ENCODE data around the gene RBMS1.

Gene RBMS1

DNA sequence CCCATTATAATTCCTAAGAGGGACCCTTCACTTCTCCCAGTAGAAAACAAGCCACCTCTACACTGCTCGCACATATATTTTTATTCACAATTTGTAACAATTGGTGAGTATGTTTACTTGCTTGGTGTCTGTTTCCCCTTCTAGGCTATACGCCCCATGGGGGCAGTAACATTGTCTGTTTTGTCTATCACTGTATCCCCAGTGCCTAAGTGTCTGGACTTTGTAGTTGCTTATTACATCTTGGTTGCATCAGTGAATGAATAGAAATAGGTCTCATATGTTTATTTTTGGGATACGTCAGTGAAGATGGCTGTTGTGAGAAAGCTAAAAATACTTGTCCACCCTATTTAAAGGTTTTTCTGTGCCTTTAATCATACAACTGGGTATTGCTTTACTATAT, 206.1 kb downstream of the RBMS1 start:
- Histone ChIP-seq H3K27ac (replicated peaks) (no peak overlapping the region), H3K4me3 (replicated peaks; ENCODE audit: insufficient read depth, low read length) (no peak overlapping the region), H3K27me3 (ENCODE audit: insufficient read depth, poor library complexity, severe bottlenecking) (no peaks in the 10 kb centered on the region)
- no peak for TF ChIP-seq POLR2AphosphoS5 (IDR thresholded peaks at IDR 0.05; ENCODE audit: low read depth)
- no peak for TF ChIP-seq SPI1 (IDR thresholded peaks at IDR 0.05; ENCODE audit: borderline replicate concordance, low read depth)
- TF ChIP-seq, protein P1, sequence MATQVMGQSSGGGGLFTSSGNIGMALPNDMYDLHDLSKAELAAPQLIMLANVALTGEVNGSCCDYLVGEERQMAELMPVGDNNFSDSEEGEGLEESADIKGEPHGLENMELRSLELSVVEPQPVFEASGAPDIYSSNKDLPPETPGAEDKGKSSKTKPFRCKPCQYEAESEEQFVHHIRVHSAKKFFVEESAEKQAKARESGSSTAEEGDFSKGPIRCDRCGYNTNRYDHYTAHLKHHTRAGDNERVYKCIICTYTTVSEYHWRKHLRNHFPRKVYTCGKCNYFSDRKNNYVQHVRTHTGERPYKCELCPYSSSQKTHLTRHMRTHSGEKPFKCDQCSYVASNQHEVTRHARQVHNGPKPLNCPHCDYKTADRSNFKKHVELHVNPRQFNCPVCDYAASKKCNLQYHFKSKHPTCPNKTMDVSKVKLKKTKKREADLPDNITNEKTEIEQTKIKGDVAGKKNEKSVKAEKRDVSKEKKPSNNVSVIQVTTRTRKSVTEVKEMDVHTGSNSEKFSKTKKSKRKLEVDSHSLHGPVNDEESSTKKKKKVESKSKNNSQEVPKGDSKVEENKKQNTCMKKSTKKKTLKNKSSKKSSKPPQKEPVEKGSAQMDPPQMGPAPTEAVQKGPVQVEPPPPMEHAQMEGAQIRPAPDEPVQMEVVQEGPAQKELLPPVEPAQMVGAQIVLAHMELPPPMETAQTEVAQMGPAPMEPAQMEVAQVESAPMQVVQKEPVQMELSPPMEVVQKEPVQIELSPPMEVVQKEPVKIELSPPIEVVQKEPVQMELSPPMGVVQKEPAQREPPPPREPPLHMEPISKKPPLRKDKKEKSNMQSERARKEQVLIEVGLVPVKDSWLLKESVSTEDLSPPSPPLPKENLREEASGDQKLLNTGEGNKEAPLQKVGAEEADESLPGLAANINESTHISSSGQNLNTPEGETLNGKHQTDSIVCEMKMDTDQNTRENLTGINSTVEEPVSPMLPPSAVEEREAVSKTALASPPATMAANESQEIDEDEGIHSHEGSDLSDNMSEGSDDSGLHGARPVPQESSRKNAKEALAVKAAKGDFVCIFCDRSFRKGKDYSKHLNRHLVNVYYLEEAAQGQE (IDR thresholded peaks at IDR 0.05; ENCODE audit: insufficient replicate concordance, low read depth), result no peak
- TF ChIP-seq, protein P2, sequence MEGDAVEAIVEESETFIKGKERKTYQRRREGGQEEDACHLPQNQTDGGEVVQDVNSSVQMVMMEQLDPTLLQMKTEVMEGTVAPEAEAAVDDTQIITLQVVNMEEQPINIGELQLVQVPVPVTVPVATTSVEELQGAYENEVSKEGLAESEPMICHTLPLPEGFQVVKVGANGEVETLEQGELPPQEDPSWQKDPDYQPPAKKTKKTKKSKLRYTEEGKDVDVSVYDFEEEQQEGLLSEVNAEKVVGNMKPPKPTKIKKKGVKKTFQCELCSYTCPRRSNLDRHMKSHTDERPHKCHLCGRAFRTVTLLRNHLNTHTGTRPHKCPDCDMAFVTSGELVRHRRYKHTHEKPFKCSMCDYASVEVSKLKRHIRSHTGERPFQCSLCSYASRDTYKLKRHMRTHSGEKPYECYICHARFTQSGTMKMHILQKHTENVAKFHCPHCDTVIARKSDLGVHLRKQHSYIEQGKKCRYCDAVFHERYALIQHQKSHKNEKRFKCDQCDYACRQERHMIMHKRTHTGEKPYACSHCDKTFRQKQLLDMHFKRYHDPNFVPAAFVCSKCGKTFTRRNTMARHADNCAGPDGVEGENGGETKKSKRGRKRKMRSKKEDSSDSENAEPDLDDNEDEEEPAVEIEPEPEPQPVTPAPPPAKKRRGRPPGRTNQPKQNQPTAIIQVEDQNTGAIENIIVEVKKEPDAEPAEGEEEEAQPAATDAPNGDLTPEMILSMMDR (IDR thresholded peaks at IDR 0.05; ENCODE audit: insufficient read depth, low read length), result no peak
- no peak for TF ChIP-seq GABPA (IDR thresholded peaks at IDR 0.05; ENCODE audit: low read depth)
- DNase-seq (ENCODE audit: low read depth in 1 of 2, low spot score in 1 of 2), result no peak

DNA sequence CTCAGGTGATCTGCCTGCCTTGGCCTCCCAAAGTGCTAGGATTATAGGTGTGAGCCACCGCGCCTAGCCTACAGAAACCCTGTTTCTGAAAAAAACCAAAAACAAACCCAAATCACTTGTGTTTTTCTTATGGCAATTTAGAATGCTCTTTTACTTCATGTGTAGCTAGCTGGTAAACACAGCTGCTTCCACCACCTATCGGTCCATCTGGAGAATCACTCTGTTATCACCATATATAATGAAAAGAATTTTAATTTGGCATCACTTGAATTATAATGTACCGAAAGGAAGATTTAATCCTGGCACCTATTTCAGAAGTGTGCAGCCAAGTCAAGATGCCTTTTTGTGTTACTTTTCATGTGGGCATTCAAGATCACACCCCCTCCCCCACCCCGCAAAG, 207.1 kb downstream of the RBMS1 start:
- Histone ChIP-seq H3K4me3 (replicated peaks; ENCODE audit: insufficient read depth, low read length) (no peak overlapping the region), H3K27me3 (ENCODE audit: insufficient read depth, poor library complexity, severe bottlenecking) (no peaks in the 10 kb centered on the region), H3K27ac (replicated peaks) (no peak overlapping the region)
- TF ChIP-seq GABPA (IDR thresholded peaks at IDR 0.05; ENCODE audit: low read depth), result no peak
- TF ChIP-seq, protein P1 (IDR thresholded peaks at IDR 0.05; ENCODE audit: insufficient replicate concordance, low read depth), result no peak
- TF ChIP-seq, protein P2 (IDR thresholded peaks at IDR 0.05; ENCODE audit: insufficient read depth, low read length), result no peak
- no peak for TF ChIP-seq POLR2AphosphoS5 (IDR thresholded peaks at IDR 0.05; ENCODE audit: low read depth)
- TF ChIP-seq SPI1 (IDR thresholded peaks at IDR 0.05; ENCODE audit: borderline replicate concordance, low read depth), result no peak
- no peak for DNase-seq (ENCODE audit: low read depth in 1 of 2, low spot score in 1 of 2)

DNA sequence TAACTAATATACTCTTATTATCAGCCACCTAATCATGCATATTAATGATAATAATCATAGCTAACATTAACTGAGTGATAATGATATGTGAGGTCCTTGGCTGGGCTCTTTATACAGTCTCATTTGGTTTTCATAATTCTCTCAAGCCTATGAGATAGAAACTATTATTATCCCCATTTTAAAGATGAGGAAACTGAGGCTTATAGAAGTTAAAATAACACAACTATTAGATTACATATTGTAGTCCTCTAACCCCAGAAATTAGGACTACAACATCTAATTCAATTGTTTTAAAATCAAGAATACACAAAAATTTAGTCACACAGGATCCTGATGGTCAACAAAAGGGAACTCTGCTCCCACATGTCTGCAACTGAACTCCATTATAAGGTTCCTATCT, 209.9 kb downstream of the RBMS1 start:
- no peak overlapping the region for H3K27ac ChIP-seq (replicated peaks)
- TF ChIP-seq POLR2AphosphoS5 (IDR thresholded peaks at IDR 0.05; ENCODE audit: low read depth) (no peak), SPI1 (IDR thresholded peaks at IDR 0.05; ENCODE audit: borderline replicate concordance, low read depth) (no peak), GABPA (IDR thresholded peaks at IDR 0.05; ENCODE audit: low read depth) (no peak)
- TF ChIP-seq, protein P1 (IDR thresholded peaks at IDR 0.05; ENCODE audit: insufficient replicate concordance, low read depth), result no peak
- TF ChIP-seq, protein P2 (IDR thresholded peaks at IDR 0.05; ENCODE audit: insufficient read depth, low read length), result no peak
- no peak overlapping the region for H3K4me3 ChIP-seq (replicated peaks; ENCODE audit: insufficient read depth, low read length)

More for the DNA sequence above, 209.9 kb downstream of the RBMS1 start:
- DNase-seq (ENCODE audit: low read depth in 1 of 2, low spot score in 1 of 2), result no peak
- H3K27me3 ChIP-seq (ENCODE audit: insufficient read depth, poor library complexity, severe bottlenecking), result no peaks in the 10 kb centered on the region

Measured in HL-60 (cell line).